IMR-90 (cell line): Measurements from ENCODE around the gene MAP2K5. TPM values are rescaled to one million over a fixed set of nuclear protein-coding genes. Genes with fewer than 3 reads are reported as not detected.

Experiments used
- ATAC-seq: fragments of 200-7000 bp; cut with Tn5 transposase; 2 replicates; pipeline ENCODE4 v1.9.1; 2020; ENCODE audit warnings: low read depth, mild to moderate bottlenecking, moderate library complexity
- BruUV-seq: library from RNA; stranded (reverse); fragments of 400-500 nt; replicated peaks from 2 replicates; lab custom pipeline; 2021; lab: Mats Ljungman, UMichigan
- CTCF ChIA-PET: fragments of 300-600 bp; formaldehyde crosslinking; extraction: SDS; loops from one replicate; lab custom pipeline; 2021; ENCODE audit warnings: antibody characterized with exemption; lab: Yijun Ruan, JAX
- POLR2A ChIA-PET: fragments of 300-600 bp; sonication (Branson Sonifier 250); formaldehyde crosslinking; loops from one replicate; lab custom pipeline; 2022; ENCODE audit warnings: antibody characterized with exemption; ENCODE audit not compliant: unreplicated experiment; lab: Charles Lee
- DNase-seq: peaks from one replicate; pipeline ENCODE4 v3.0.0; 2013
- H2AFZ ChIP-seq: replicated peaks from 2 replicates; pipeline ENCODE3; 2013; ENCODE audit warnings: low read length, mild to moderate bottlenecking; ENCODE audit not compliant: poor library complexity
- H2AK5ac ChIP-seq: 2 replicates; pipeline ENCODE4 v1.6.1; 2013; ENCODE audit warnings: low read depth, low read length, inconsistent platforms
- H2AK9ac ChIP-seq: replicated peaks from 2 replicates; pipeline ENCODE3; 2013; ENCODE audit warnings: mild to moderate bottlenecking, low read depth, low read length, moderate library complexity; ENCODE audit not compliant: poor library complexity
- H2BK120ac ChIP-seq: 2 replicates; pipeline ENCODE4 v1.6.1; 2013; ENCODE audit warnings: low read depth, low read length, inconsistent platforms
- H2BK15ac ChIP-seq: 3 replicates; pipeline ENCODE4 v1.6.1; 2013; ENCODE audit warnings: low read depth, low read length, inconsistent platforms
- H2BK20ac ChIP-seq: 2 replicates; pipeline ENCODE4 v1.6.1; 2013; ENCODE audit warnings: low read depth, mild to moderate bottlenecking, inconsistent platforms, low read length, moderate library complexity
- H2BK5ac ChIP-seq: 2 replicates; pipeline ENCODE4 v1.6.1; 2013; ENCODE audit warnings: mild to moderate bottlenecking, low read depth, low read length, inconsistent platforms; ENCODE audit not compliant: poor library complexity, severe bottlenecking
- H3K14ac ChIP-seq: replicated peaks from 2 replicates; pipeline ENCODE4 v1.6.1; 2013; ENCODE audit warnings: low read depth, low read length, inconsistent platforms
- H3K18ac ChIP-seq: 2 replicates; pipeline ENCODE4 v1.6.1; 2013; ENCODE audit warnings: low read depth, low read length, control low read depth
- H3K23ac ChIP-seq: 2 replicates; pipeline ENCODE4 v1.6.1; 2013; ENCODE audit warnings: low read depth, low read length, inconsistent platforms
- H3K27ac ChIP-seq: 2 replicates; pipeline ENCODE4 v1.5.1; 2013; ENCODE audit warnings: mild to moderate bottlenecking, control low read depth, low read length; ENCODE audit not compliant: insufficient read depth
- H3K27me3 ChIP-seq: 2 replicates; pipeline ENCODE4 v1.6.1; 2013; ENCODE audit warnings: low read length; ENCODE audit not compliant: control insufficient read depth, insufficient read depth
- H3K36me3 ChIP-seq: 2 replicates; pipeline ENCODE4 v1.6.1; 2013; ENCODE audit warnings: low read length, mixed read lengths; ENCODE audit not compliant: control insufficient read depth, insufficient read depth
- H3K4ac ChIP-seq: 2 replicates; pipeline ENCODE4 v1.6.1; 2013; ENCODE audit warnings: low read depth, low read length, inconsistent platforms
- H3K4me1 ChIP-seq: 2 replicates; pipeline ENCODE4 v1.6.1; 2013; ENCODE audit warnings: low read length, mixed read lengths; ENCODE audit not compliant: control insufficient read depth, insufficient read depth
- H3K4me2 ChIP-seq: 2 replicates; pipeline ENCODE4 v1.6.1; 2013; ENCODE audit warnings: low read depth, mild to moderate bottlenecking, control low read depth, low read length, moderate library complexity
- H3K4me3 ChIP-seq: 2 replicates; pipeline ENCODE4 v1.5.1; 2013; ENCODE audit warnings: low read depth, mild to moderate bottlenecking, control low read depth, low read length, moderate library complexity; ENCODE audit not compliant: insufficient read depth
- H3K56ac ChIP-seq: 2 replicates; pipeline ENCODE4 v1.6.1; 2013; ENCODE audit warnings: low read length, inconsistent platforms; ENCODE audit not compliant: insufficient read depth; ENCODE audit errors: extremely low read depth
- H3K79me1 ChIP-seq, 2 experiments: 2 replicates each; pipeline ENCODE4 v1.6.1; 2013; ENCODE audit warnings: low read length in 2 of 2, inconsistent platforms in 1 of 2, low read depth in 1 of 2
- H3K9ac ChIP-seq: 2 replicates; pipeline ENCODE4 v1.6.1; 2013; ENCODE audit warnings: low read depth, low read length, control low read depth
- H3K9me1 ChIP-seq: 2 replicates; pipeline ENCODE4 v1.6.1; 2013; ENCODE audit warnings: low read length, inconsistent platforms; ENCODE audit not compliant: insufficient read depth
- H3K9me3 ChIP-seq: 2 replicates; pipeline ENCODE4 v1.6.1; 2013; ENCODE audit warnings: low read length; ENCODE audit not compliant: control insufficient read depth, insufficient read depth
- H4K20me1 ChIP-seq: 2 replicates; pipeline ENCODE4 v1.6.1; 2013; ENCODE audit warnings: low read length, inconsistent platforms; ENCODE audit not compliant: insufficient read depth
- H4K5ac ChIP-seq: 2 replicates; pipeline ENCODE4 v1.6.1; 2013; ENCODE audit warnings: mild to moderate bottlenecking, low read depth, low read length, control low read depth
- H4K8ac ChIP-seq, 2 experiments: 2 replicates each; pipeline ENCODE4 v1.6.1; 2013; ENCODE audit warnings: low read depth in 2 of 2, low read length in 2 of 2, control low read depth in 1 of 2, inconsistent platforms in 1 of 2
- H4K91ac ChIP-seq: 2 replicates; pipeline ENCODE4 v1.6.1; 2013; ENCODE audit warnings: low read depth, low read length, inconsistent platforms; ENCODE audit not compliant: insufficient read depth
- MAFK ChIP-seq: IDR thresholded peaks from 2 replicates; pipeline ENCODE4 v1.6.1; 2012; ENCODE audit warnings: low read depth, low read length, improper control_type of control experiment
- MXI1 ChIP-seq: IDR thresholded peaks from 2 replicates; pipeline ENCODE4 v1.6.1; 2012; ENCODE audit warnings: low read depth, mild to moderate bottlenecking, low read length, moderate library complexity, borderline replicate concordance
- NFE2L2 ChIP-seq: fragments of 150-350 bp; IDR thresholded peaks from 2 replicates; pipeline ENCODE4 v1.6.1; 2016; ENCODE audit warnings: low read depth, mild to moderate bottlenecking, low read length
- POLR2A ChIP-seq: IDR thresholded peaks from 2 replicates; pipeline ENCODE4 v1.6.1; 2012; ENCODE audit warnings: mild to moderate bottlenecking, low read depth, low read length
- RAD21 ChIP-seq: IDR thresholded peaks from 2 replicates; pipeline ENCODE4 v1.6.1; 2012; ENCODE audit warnings: low read length, improper control_type of control experiment
- RCOR1 ChIP-seq: IDR thresholded peaks from 2 replicates; pipeline ENCODE4 v1.6.1; 2012; ENCODE audit warnings: mild to moderate bottlenecking, low read length, improper control_type of control experiment; ENCODE audit not compliant: insufficient replicate concordance
- RFX5 ChIP-seq: IDR thresholded peaks from 2 replicates; pipeline ENCODE4 v1.8.0; 2012; ENCODE audit warnings: low read depth, mild to moderate bottlenecking, low read length, moderate library complexity
- SMC3 ChIP-seq: fragments of 150-350 bp; IDR thresholded peaks from 2 replicates; pipeline ENCODE4 v1.6.1; 2016; ENCODE audit warnings: low read depth, mild to moderate bottlenecking, antibody characterized with exemption, low read length, moderate library complexity
- WGBS, 2 experiments: methylation state at CpG; one replicate each; pipeline versions ENCODE4 v1.1.5 to v1.1.7; 2013; ENCODE audit warnings: missing lambda C conversion rate in 2 of 2; ENCODE audit not compliant: insufficient read length in 1 of 2; ENCODE audit errors: extremely low coverage in 2 of 2; 5-methylcytosine and 5-hydroxymethylcytosine counted together
- dilution Hi-C: fragments of 300-500 bp; cut with HindIII; formaldehyde crosslinking; loops from one replicate; pipeline ENCODE4 v1.14.3; 2018; ENCODE audit warnings: low sequenced_read_pairs; ENCODE audit not compliant: unreplicated experiment
- in situ Hi-C: fragments of 300-500 bp; cut with MboI; formaldehyde crosslinking; loops from 3 replicates; pipeline ENCODE4 v1.14.3; 2019; ENCODE audit warnings: low sequenced_read_pairs, inconsistent platforms, mixed read lengths
- intact Hi-C: fragments of 100-400 bp; cut with micrococcal nuclease; formaldehyde crosslinking; loops from 2 replicates; pipeline ENCODE4 v1.10.0; 2022
- polyA plus RNA-seq, 3 experiments: library from polyadenylated mRNA; depleted of rRNA; stranded (reverse); fragments of >200 nt; gene quantifications; 2 replicates each; pipeline ENCODE4 v1.2.3, GENCODE V29; 2012; ENCODE audit warnings: low replicate concordance in 1 of 3
- total RNA-seq: library from RNA; depleted of rRNA; stranded (reverse); fragments of >200 nt; gene quantifications from 2 replicates; pipeline ENCODE4 v1.2.3, GENCODE V29; 2012
- TF ChIP-seq, protein P1 (sequence below): fragments of 150-350 bp; IDR thresholded peaks from 2 replicates; pipeline ENCODE4 v1.6.1; 2017; ENCODE audit warnings: mild to moderate bottlenecking, antibody characterized with exemption, low read length, low read depth
- TF ChIP-seq, protein P2 (sequence below): fragments of 150-350 bp; IDR thresholded peaks from 2 replicates; pipeline ENCODE4 v1.6.1; 2016; ENCODE audit warnings: low read depth, mild to moderate bottlenecking, low read length, moderate library complexity, borderline replicate concordance
- TF ChIP-seq, protein P3 (sequence below): conservative IDR thresholded peaks from 2 replicates; pipeline ENCODE4 v1.5.1; 2012; ENCODE audit warnings: mild to moderate bottlenecking, low read depth, low read length, improper control_type of control experiment

MAP2K5 gene
- total and polyA plus RNA-seq, 2 of the 4 experiments (the other 2 are of a cell fraction): 1.6 to 6.1 TPM

- Histone ChIP-seq H3K9me1 (no peaks in the 10 kb centered on the region), H3K4me1 (no peaks in the 10 kb centered on the region), H3K14ac (no peak overlapping the region), H4K8ac (no peak overlapping the region), H3K56ac (no peak overlapping the region), H3K9ac (no peak overlapping the region), H3K4me2 (no peak overlapping the region), H2AFZ (no peak overlapping the region), H3K27me3 (peaks cover 2% of the 10 kb centered on the region; the same call in 1 of the 2 replicates), H2AK9ac (no peak overlapping the region), H3K4ac (no peak overlapping the region), H2AK5ac (no peak overlapping the region), H4K5ac (no peak overlapping the region), H4K91ac (no peak overlapping the region), H3K79me1 (no peaks in the 10 kb centered on the region), H2BK5ac (no peak overlapping the region), H2BK120ac (no peak overlapping the region), H3K18ac (no peak overlapping the region), H2BK20ac (no peak overlapping the region), H4K20me1 (0 out of 2 replicates have a peak, but pooled peaks cover 7% of the 10 kb centered on the region), H3K4me3 (no peak overlapping the region), H3K23ac (no peak overlapping the region), H2BK15ac (no peak overlapping the region), H3K9me3 (no peaks in the 10 kb centered on the region), H3K27ac (no peak overlapping the region), H3K36me3 (peaks cover 2% of the 10 kb centered on the region; the same call in 1 of the 2 replicates)
- in situ Hi-C loops: no loop called here
- no TSS peak for BruUV-seq
- intact Hi-C loops: no loop called here
- dilution Hi-C loops: no loop called here
- WGBS, 2 experiments: 90% methylated on average over 2 of the region's 5 CpGs; no CpG with 5 or more reads in 1 of the 2 experiments
- TF ChIP-seq RFX5 (no peak), RAD21 (no peak), RCOR1 (no peak), POLR2A (no peak), MAFK (no peak), NFE2L2 (no peak), MXI1 (no peak), SMC3 (no peak)
- TF ChIP-seq, protein P1, sequence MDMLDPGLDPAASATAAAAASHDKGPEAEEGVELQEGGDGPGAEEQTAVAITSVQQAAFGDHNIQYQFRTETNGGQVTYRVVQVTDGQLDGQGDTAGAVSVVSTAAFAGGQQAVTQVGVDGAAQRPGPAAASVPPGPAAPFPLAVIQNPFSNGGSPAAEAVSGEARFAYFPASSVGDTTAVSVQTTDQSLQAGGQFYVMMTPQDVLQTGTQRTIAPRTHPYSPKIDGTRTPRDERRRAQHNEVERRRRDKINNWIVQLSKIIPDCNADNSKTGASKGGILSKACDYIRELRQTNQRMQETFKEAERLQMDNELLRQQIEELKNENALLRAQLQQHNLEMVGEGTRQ: no peak
- TF ChIP-seq, protein P2, sequence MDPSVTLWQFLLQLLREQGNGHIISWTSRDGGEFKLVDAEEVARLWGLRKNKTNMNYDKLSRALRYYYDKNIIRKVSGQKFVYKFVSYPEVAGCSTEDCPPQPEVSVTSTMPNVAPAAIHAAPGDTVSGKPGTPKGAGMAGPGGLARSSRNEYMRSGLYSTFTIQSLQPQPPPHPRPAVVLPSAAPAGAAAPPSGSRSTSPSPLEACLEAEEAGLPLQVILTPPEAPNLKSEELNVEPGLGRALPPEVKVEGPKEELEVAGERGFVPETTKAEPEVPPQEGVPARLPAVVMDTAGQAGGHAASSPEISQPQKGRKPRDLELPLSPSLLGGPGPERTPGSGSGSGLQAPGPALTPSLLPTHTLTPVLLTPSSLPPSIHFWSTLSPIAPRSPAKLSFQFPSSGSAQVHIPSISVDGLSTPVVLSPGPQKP: no peak
- TF ChIP-seq, protein P3, sequence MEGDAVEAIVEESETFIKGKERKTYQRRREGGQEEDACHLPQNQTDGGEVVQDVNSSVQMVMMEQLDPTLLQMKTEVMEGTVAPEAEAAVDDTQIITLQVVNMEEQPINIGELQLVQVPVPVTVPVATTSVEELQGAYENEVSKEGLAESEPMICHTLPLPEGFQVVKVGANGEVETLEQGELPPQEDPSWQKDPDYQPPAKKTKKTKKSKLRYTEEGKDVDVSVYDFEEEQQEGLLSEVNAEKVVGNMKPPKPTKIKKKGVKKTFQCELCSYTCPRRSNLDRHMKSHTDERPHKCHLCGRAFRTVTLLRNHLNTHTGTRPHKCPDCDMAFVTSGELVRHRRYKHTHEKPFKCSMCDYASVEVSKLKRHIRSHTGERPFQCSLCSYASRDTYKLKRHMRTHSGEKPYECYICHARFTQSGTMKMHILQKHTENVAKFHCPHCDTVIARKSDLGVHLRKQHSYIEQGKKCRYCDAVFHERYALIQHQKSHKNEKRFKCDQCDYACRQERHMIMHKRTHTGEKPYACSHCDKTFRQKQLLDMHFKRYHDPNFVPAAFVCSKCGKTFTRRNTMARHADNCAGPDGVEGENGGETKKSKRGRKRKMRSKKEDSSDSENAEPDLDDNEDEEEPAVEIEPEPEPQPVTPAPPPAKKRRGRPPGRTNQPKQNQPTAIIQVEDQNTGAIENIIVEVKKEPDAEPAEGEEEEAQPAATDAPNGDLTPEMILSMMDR: no peak
- ChIA-PET POLR2A (no interaction called here), CTCF (no interaction called here)
- DNase-seq (no peak), ATAC-seq (no peak)
These were observed 264.6 kb downstream of the MAP2K5 start for GRCh38 chr15:67807141-67807540.
